Thyroid gland (tissue), 4 donors: ENCODE results near the gene SLMAP.

Source experiments
- POLR2A ChIP-seq, 2 donors: fragments of 450-650 bp; IDR thresholded peaks; one replicate each; pipeline ENCODE4 v1.6.1; 2017; ENCODE audit warnings: antibody characterized with exemption in 2 of 2, mild to moderate bottlenecking in 2 of 2, moderate library complexity in 1 of 2
- TF ChIP-seq, protein P1 (sequence below), 6 experiments: fragments of 200-600 bp in 3 of 6; fragments of 450-650 bp in 3 of 6; sonication (generic) in 3 of 6; IDR thresholded peaks; one replicate each; pipeline ENCODE4 v1.5.1; 2016 to 2019; ENCODE audit warnings: antibody characterized with exemption in 6 of 6, mild to moderate bottlenecking in 2 of 6, inconsistent platforms in 1 of 6, moderate library complexity in 1 of 6

DNA sequence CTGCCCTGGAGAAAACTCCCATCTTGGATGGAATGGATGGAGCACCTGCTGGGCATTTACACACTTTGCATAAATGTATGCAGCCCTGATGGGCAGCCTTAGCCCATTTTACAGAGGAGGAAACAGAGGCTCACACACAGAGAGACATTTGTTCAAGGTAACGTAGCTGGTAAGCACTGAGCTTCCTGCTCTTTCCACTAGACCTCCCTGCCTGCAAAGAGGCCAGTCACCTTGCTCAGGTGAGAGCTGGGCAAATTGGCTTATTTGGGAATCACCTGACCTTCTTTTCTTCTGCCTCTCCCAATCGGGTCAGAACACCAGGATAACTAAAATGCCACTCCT, 200.7 kb downstream of the SLMAP start:
- TF ChIP-seq, protein P1, sequence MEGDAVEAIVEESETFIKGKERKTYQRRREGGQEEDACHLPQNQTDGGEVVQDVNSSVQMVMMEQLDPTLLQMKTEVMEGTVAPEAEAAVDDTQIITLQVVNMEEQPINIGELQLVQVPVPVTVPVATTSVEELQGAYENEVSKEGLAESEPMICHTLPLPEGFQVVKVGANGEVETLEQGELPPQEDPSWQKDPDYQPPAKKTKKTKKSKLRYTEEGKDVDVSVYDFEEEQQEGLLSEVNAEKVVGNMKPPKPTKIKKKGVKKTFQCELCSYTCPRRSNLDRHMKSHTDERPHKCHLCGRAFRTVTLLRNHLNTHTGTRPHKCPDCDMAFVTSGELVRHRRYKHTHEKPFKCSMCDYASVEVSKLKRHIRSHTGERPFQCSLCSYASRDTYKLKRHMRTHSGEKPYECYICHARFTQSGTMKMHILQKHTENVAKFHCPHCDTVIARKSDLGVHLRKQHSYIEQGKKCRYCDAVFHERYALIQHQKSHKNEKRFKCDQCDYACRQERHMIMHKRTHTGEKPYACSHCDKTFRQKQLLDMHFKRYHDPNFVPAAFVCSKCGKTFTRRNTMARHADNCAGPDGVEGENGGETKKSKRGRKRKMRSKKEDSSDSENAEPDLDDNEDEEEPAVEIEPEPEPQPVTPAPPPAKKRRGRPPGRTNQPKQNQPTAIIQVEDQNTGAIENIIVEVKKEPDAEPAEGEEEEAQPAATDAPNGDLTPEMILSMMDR (IDR thresholded peaks at IDR 0.05) = no peak
- no peak for TF ChIP-seq POLR2A (IDR thresholded peaks at IDR 0.05)
